CD14-positive monocyte (primary cell): Measurements from ENCODE around the gene SLC16A11. TPM values are rescaled to one million over a fixed set of nuclear protein-coding genes. Genes with fewer than 3 reads are reported as not detected.
A peak's percentile ranks its signal among the peaks of the same experiment; 100 is the strongest.

Experiments used
- DNase-seq, 3 donors: peaks; one replicate each; pipeline ENCODE4 v3.0.0-alpha.2; 2011 to 2022
- H2AFZ ChIP-seq: 2 replicates; pipeline ENCODE4 v1.6.0; 2012; ENCODE audit warnings: mild to moderate bottlenecking, low read depth, low read length, inconsistent platforms; ENCODE audit not compliant: insufficient read depth, poor library complexity, severe bottlenecking
- H3K27ac ChIP-seq, 2 donors: 1 replicate in 1 of 2; 2 replicates in 1 of 2; pipeline ENCODE4 v1.5.1; 2012 to 2013; ENCODE audit warnings: low read length in 2 of 2, control low read depth in 1 of 2, inconsistent platforms in 1 of 2, low read depth in 1 of 2, mild to moderate bottlenecking in 1 of 2
- H3K27me3 ChIP-seq, 2 donors: one replicate each; pipeline versions ENCODE4 v1.6.0 to v1.6.1; 2011 to 2013; ENCODE audit warnings: low read length in 2 of 2; ENCODE audit not compliant: control insufficient read depth in 2 of 2, insufficient read depth in 2 of 2
- H3K36me3 ChIP-seq, 2 donors: replicated peaks in 1 of 2; 1 replicate in 1 of 2; 2 replicates in 1 of 2; pipeline versions ENCODE4 v1.5.1 to v1.6.1; 2012 to 2013; ENCODE audit warnings: low read length in 2 of 2, control low read depth in 1 of 2, inconsistent platforms in 1 of 2, mild to moderate bottlenecking in 1 of 2; ENCODE audit not compliant: insufficient read depth in 2 of 2, control insufficient read depth in 1 of 2
- H3K4me1 ChIP-seq, 2 donors: 1 replicate in 1 of 2; 2 replicates in 1 of 2; pipeline versions ENCODE4 v1.5.1 to v1.6.1; 2012 to 2013; ENCODE audit warnings: low read length in 2 of 2, control low read depth in 1 of 2, inconsistent platforms in 1 of 2, mild to moderate bottlenecking in 1 of 2, moderate library complexity in 1 of 2; ENCODE audit not compliant: insufficient read depth in 2 of 2, control insufficient read depth in 1 of 2
- H3K4me2 ChIP-seq: replicated peaks from 2 replicates; pipeline ENCODE3; 2012; ENCODE audit warnings: low read length, moderate library complexity, mild to moderate bottlenecking; ENCODE audit not compliant: poor library complexity, severe bottlenecking; ENCODE audit errors: extremely low read depth
- H3K4me3 ChIP-seq, 3 experiments: fragments of 200-600 bp in 1 of 3; sonication (generic) in 1 of 3; replicated peaks in 1 of 3; 1 replicate in 2 of 3; 2 replicates in 1 of 3; pipeline ENCODE4 v1.5.1; 2011 to 2013; ENCODE audit warnings: low read length in 3 of 3, mild to moderate bottlenecking in 3 of 3, control low read depth in 2 of 3, low read depth in 2 of 3, inconsistent platforms in 1 of 3, moderate library complexity in 1 of 3
- H3K79me2 ChIP-seq: 2 replicates; pipeline ENCODE4 v1.6.0; 2012; ENCODE audit warnings: mild to moderate bottlenecking, control low read depth, inconsistent platforms, low read length, moderate library complexity; ENCODE audit not compliant: insufficient read depth
- H3K9ac ChIP-seq: 2 replicates; pipeline ENCODE4 v1.6.0; 2017; ENCODE audit warnings: low read length, mild to moderate bottlenecking; ENCODE audit not compliant: insufficient read depth, poor library complexity, severe bottlenecking
- H3K9me3 ChIP-seq, 2 donors: replicated peaks in 1 of 2; 1 replicate in 1 of 2; 2 replicates in 1 of 2; pipeline versions ENCODE4 v1.5.1 to v1.6.1; 2012 to 2013; ENCODE audit warnings: low read length in 2 of 2, control low read depth in 1 of 2; ENCODE audit not compliant: control insufficient read depth in 1 of 2, insufficient read depth in 1 of 2
- H4K20me1 ChIP-seq: 2 replicates; pipeline ENCODE4 v1.6.0; 2012; ENCODE audit warnings: mild to moderate bottlenecking, low read length, control low read depth, moderate library complexity; ENCODE audit not compliant: insufficient read depth
- H3K27ac Mint-ChIP-seq, 7 donors: one replicate each; pipeline ENCODE4 v1.8.0; 2020; ENCODE audit warnings: mild to moderate bottlenecking in 7 of 7, mixed read lengths in 7 of 7, moderate library complexity in 6 of 7, inconsistent platforms in 2 of 7
- H3K27me3 Mint-ChIP-seq, 3 donors: one replicate each; pipeline ENCODE4 v1.8.0; 2021 to 2022; ENCODE audit warnings: low read depth in 3 of 3, mild to moderate bottlenecking in 3 of 3, mixed read lengths in 3 of 3, moderate library complexity in 3 of 3, inconsistent platforms in 1 of 3
- H3K36me3 Mint-ChIP-seq, 2 donors: one replicate each; pipeline ENCODE4 v1.8.0; 2020; ENCODE audit warnings: mixed read lengths in 2 of 2, inconsistent platforms in 1 of 2, mild to moderate bottlenecking in 1 of 2
- H3K4me1 Mint-ChIP-seq: one replicate; pipeline ENCODE4 v1.8.0; 2020; ENCODE audit warnings: mild to moderate bottlenecking, mixed read lengths
- H3K4me3 Mint-ChIP-seq, 2 donors: one replicate each; pipeline ENCODE4 v1.8.0; 2020; ENCODE audit warnings: mild to moderate bottlenecking in 2 of 2, mixed read lengths in 2 of 2, moderate library complexity in 1 of 2
- H3K9me3 Mint-ChIP-seq, 7 donors: one replicate each; pipeline ENCODE4 v1.8.0; 2020 to 2022; ENCODE audit warnings: mixed read lengths in 7 of 7, mild to moderate bottlenecking in 6 of 7, moderate library complexity in 6 of 7, inconsistent platforms in 2 of 7
- WGBS: methylation state at CpG from one replicate; pipeline ENCODE4 v1.1.5; 2013; ENCODE audit warnings: missing lambda C conversion rate; ENCODE audit not compliant: insufficient coverage; 5-methylcytosine and 5-hydroxymethylcytosine counted together
- intact Hi-C, 2 donors: fragments of 100-400 bp; cut with micrococcal nuclease; formaldehyde crosslinking; loops; one replicate each; pipeline versions ENCODE4 v1.15.0 to v1.15.1; 2023
- polyA plus RNA-seq, 3 donors: library from polyadenylated mRNA; depleted of rRNA in 1 of 3; unstranded in 2 of 3; stranded (reverse) in 1 of 3; fragments of 300-500 nt in 2 of 3; fragments of >200 nt in 1 of 3; fragmentation: Illumina TruSeq in 2 of 3; gene quantifications; 1 replicate in 2 of 3; 2 replicates in 1 of 3; pipeline ENCODE4 v1.2.3, GENCODE V29; 2012 to 2021
- TF ChIP-seq, protein P1 (sequence below): fragments of 200-600 bp; IDR thresholded peaks from one replicate; pipeline ENCODE4 v1.8.0; 2022; ENCODE audit warnings: antibody characterized with exemption, mild to moderate bottlenecking

SLC16A11 gene
- polyA plus RNA-seq, 3 donors: not detected

DNA sequence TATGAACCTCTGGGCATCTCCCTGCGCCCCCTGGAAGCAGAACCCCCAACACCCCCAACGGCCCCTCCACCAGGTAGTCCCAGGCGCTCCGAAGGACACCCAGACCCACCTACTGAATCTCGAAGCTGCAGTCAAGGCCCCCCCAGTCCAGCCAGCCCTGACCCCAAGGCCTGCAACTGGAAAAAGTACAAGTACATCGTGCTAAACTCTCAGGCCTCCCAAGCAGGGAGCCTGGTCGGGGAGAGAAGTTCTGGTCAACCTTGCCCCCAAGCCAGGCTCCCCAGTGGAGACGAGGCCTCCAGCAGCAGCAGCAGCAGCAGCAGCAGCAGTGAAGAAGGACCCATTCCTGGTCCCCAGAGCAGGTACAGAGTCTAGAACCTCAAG lies 19.5 kb downstream of the SLC16A11 start:
- WGBS: 88% methylated on average over 6 of the region's 8 CpGs
- peaks cover 0 to 25% of the 10 kb centered on the region in 2 donors for H3K27me3 ChIP-seq
- TF ChIP-seq, protein P1, sequence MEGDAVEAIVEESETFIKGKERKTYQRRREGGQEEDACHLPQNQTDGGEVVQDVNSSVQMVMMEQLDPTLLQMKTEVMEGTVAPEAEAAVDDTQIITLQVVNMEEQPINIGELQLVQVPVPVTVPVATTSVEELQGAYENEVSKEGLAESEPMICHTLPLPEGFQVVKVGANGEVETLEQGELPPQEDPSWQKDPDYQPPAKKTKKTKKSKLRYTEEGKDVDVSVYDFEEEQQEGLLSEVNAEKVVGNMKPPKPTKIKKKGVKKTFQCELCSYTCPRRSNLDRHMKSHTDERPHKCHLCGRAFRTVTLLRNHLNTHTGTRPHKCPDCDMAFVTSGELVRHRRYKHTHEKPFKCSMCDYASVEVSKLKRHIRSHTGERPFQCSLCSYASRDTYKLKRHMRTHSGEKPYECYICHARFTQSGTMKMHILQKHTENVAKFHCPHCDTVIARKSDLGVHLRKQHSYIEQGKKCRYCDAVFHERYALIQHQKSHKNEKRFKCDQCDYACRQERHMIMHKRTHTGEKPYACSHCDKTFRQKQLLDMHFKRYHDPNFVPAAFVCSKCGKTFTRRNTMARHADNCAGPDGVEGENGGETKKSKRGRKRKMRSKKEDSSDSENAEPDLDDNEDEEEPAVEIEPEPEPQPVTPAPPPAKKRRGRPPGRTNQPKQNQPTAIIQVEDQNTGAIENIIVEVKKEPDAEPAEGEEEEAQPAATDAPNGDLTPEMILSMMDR: no peak
- H3K27ac ChIP-seq: no peak overlapping the region
- H3K36me3 ChIP-seq: no peaks in the 10 kb centered on the region
- peaks cover 24 to 29% of the 10 kb centered on the region in 2 donors for H3K4me1 ChIP-seq
- H3K4me2 ChIP-seq: no peak overlapping the region
- no peaks in the 10 kb centered on the region for H3K79me2 ChIP-seq
- Mint-ChIP-seq H3K27ac (peak overlapping the region in 4 of 7 donors; percentile 23 to 60 (median 44)), H3K4me3 (no peak overlapping the region), H3K4me1 (peaks cover 34% of the 10 kb centered on the region), H3K27me3 (peaks cover 30 to 33% (median 33%) of the 10 kb centered on the region in 3 donors), H3K36me3 (peaks cover 2% of the 10 kb centered on the region in 2 donors), H3K9me3 (peaks cover 0 to 6% (median 0%) of the 10 kb centered on the region in 7 donors)
- no peak for DNase-seq
- intact Hi-C loops: loop anchor here (5.0 kb wide), 1 partner anchor 112 kb away; no protein-coding TSS in a partner anchor
- no peaks in the 10 kb centered on the region for H4K20me1 ChIP-seq
- H3K4me3 ChIP-seq: no peak overlapping the region
- peaks cover 0 to 3% of the 10 kb centered on the region in 2 donors for H3K9me3 ChIP-seq
- no peak overlapping the region for H2AFZ ChIP-seq
- no peak overlapping the region for H3K9ac ChIP-seq

DNA sequence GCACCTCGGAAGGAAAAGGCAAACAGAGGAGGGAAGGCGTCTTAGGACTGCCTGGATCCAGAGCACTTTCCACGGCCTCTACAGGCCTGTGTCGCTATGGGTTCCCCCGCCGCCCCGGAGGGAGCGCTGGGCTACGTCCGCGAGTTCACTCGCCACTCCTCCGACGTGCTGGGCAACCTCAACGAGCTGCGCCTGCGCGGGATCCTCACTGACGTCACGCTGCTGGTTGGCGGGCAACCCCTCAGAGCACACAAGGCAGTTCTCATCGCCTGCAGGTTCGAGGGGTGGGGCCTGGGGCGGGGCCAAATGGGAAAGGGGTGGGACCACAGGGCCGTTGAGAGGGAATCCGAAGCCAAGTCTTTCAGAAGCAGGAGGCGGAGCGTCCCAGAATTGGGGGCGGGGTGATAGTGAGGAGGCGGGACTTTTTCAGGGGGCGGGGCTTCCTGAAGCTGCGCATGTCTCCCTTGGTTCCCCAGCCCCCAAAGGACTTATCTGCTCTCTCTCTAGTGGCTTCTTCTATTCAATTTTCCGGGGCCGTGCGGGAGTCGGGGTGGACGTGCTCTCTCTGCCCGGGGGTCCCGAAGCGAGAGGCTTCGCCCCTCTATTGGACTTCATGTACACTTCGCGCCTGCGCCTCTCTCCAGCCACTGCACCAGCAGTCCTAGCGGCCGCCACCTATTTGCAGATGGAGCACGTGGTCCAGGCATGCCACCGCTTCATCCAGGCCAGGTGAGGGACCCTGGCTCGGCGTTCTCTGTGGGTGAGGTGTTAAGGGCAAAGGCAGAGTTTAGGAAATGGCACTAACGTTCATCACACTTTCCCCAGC lies 20.1 kb downstream of the SLC16A11 start:
- Mint-ChIP-seq H3K36me3 (peaks cover 2% of the 10 kb centered on the region in 2 donors), H3K27me3 (peaks cover 31 to 35% (median 33%) of the 10 kb centered on the region in 3 donors), H3K4me3 (peak overlapping the region; percentile 78 to 91), H3K27ac (peak overlapping the region; percentile 42 to 94 (median 76)), H3K4me1 (peaks cover 30% of the 10 kb centered on the region), H3K9me3 (peaks cover 0 to 6% (median 0%) of the 10 kb centered on the region in 7 donors)
- Histone ChIP-seq H3K4me3 (peak overlapping the region in 2 of 3 experiments; percentile 24 to 68), H3K36me3 (no peaks in the 10 kb centered on the region), H3K4me2 (peak overlapping the region; percentile 77), H3K9ac (no peak overlapping the region), H3K79me2 (no peaks in the 10 kb centered on the region), H3K9me3 (peaks cover 0 to 3% of the 10 kb centered on the region in 2 donors), H2AFZ (peak overlapping the region; percentile 80), H3K4me1 (peaks cover 24 to 29% of the 10 kb centered on the region in 2 donors), H3K27me3 (peaks cover 0 to 25% of the 10 kb centered on the region in 2 donors), H4K20me1 (no peaks in the 10 kb centered on the region), H3K27ac (no peak overlapping the region)
- peak; percentile 95 to 98 (median 97) for DNase-seq
- WGBS: 41% methylated on average over 43 of the region's 51 CpGs
- intact Hi-C loops: loop anchor here (5.0 kb wide), 1 partner anchor 111 kb away; no protein-coding TSS in a partner anchor
- TF ChIP-seq, protein P1: no peak
